Gastrocnemius medialis (tissue), 4 donors: Measurements from ENCODE around the gene DIPK2A.

Experiments used
- POLR2A ChIP-seq, 2 donors: fragments of 450-650 bp; IDR thresholded peaks; one replicate each; pipeline ENCODE4 v1.6.1; 2017; ENCODE audit warnings: antibody characterized with exemption in 2 of 2, mild to moderate bottlenecking in 2 of 2, moderate library complexity in 2 of 2
- TF ChIP-seq, protein P1 (sequence below), 5 experiments: fragments of 450-650 bp in 3 of 5; fragments of 200-600 bp in 2 of 5; sonication (generic) in 2 of 5; IDR thresholded peaks in 4 of 5; conservative IDR thresholded peaks in 1 of 5; 1 replicate in 4 of 5; 2 replicates in 1 of 5; pipeline ENCODE4 v1.5.1; 2016 to 2019; ENCODE audit warnings: antibody characterized with exemption in 5 of 5, mild to moderate bottlenecking in 3 of 5, moderate library complexity in 3 of 5

DNA sequence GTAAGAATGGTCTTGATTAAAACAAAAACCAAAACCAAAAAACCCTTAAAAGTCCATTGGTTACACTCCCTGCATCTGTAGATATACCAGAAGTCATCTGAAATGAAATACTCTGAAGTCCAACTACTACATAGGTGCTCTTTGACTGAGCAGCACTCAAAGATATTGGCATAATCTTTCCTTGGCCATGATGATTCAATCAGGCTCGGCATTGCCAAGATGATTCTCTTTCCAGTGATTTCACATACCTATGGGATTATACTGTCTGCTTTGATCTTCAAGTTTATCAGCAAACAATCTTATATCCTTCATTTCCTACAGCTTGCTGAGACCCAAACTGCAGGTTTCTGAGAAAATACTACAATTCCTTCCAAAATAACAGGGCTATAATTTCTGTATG is 35.9 kb upstream of the DIPK2A start:
- TF ChIP-seq, protein P1, sequence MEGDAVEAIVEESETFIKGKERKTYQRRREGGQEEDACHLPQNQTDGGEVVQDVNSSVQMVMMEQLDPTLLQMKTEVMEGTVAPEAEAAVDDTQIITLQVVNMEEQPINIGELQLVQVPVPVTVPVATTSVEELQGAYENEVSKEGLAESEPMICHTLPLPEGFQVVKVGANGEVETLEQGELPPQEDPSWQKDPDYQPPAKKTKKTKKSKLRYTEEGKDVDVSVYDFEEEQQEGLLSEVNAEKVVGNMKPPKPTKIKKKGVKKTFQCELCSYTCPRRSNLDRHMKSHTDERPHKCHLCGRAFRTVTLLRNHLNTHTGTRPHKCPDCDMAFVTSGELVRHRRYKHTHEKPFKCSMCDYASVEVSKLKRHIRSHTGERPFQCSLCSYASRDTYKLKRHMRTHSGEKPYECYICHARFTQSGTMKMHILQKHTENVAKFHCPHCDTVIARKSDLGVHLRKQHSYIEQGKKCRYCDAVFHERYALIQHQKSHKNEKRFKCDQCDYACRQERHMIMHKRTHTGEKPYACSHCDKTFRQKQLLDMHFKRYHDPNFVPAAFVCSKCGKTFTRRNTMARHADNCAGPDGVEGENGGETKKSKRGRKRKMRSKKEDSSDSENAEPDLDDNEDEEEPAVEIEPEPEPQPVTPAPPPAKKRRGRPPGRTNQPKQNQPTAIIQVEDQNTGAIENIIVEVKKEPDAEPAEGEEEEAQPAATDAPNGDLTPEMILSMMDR (IDR thresholded peaks at IDR 0.05 in 4 of 5, conservative IDR thresholded peaks at IDR 0.05 in 1 of 5), result no peak
- TF ChIP-seq POLR2A (IDR thresholded peaks at IDR 0.05), result no peak
